Motor neuron (in vitro differentiated cells): Measurements from ENCODE around the gene EIF3F. TPM values are rescaled to one million over a fixed set of nuclear protein-coding genes. Genes with fewer than 3 reads are reported as not detected.

Experiments used
- ATAC-seq, 8 experiments: fragments of 200-7000 bp; cut with Tn5 transposase; replicated peaks in 6 of 8; 2 replicates each; pipeline ENCODE4 v1.8.0; 2021; ENCODE audit warnings: mild to moderate bottlenecking in 8 of 8, moderate library complexity in 8 of 8
- H3K27ac ChIP-seq, 2 donors: fragments of 250-450 bp; sonication (Bioruptor Pico); 2 replicates each; pipeline ENCODE4 v1.9.0; 2021; ENCODE audit warnings: antibody characterized with exemption in 2 of 2, mild to moderate bottlenecking in 2 of 2, moderate library complexity in 1 of 2
- H3K4me1 ChIP-seq, 2 donors: fragments of 250-450 bp; sonication (Bioruptor Pico); replicated peaks in 1 of 2; 2 replicates each; pipeline ENCODE4 v1.6.1; 2021; ENCODE audit warnings: antibody characterized with exemption in 2 of 2, mild to moderate bottlenecking in 2 of 2, moderate library complexity in 1 of 2
- H3K4me3 ChIP-seq, 5 donors: fragments of 250-450 bp; sonication (Bioruptor Pico); 2 replicates each; pipeline ENCODE4 v1.9.0; 2021; ENCODE audit warnings: antibody characterized with exemption in 5 of 5, mild to moderate bottlenecking in 5 of 5, moderate library complexity in 4 of 5
- WGBS, 10 experiments: fragments of 450-650 bp; shearing (Covaris generic); methylation state at CpG; one replicate each; pipeline ENCODE4 v1.0.0; 2022; 5-methylcytosine and 5-hydroxymethylcytosine counted together
- in situ Hi-C, 9 experiments: fragments of 400-800 bp; cut with MboI; loops; one replicate each; pipeline ENCODE4 v1.15.0; 2021; ENCODE audit warnings: low sequenced_read_pairs in 9 of 9, low pct_unique_long_range_greater_than_20kb in 2 of 9; ENCODE audit not compliant: unreplicated experiment in 9 of 9
- total RNA-seq, 8 experiments: library from RNA; unstranded; fragments of 300-600 nt; gene quantifications; 2 replicates each; pipeline versions ENCODE4 v1.2.3 to v1.2.4, GENCODE V29; 2022

EIF3F gene
- 100 to 1,000 TPM; 212 to 457 (median 285) TPM for total RNA-seq

GRCh38 chr11:7986768-7987559 lies at the start of gene EIF3F:
Gene EIF3F, plus strand, starts transcription at chr11:7987337. Its CDS starts 16 bp downstream, at chr11:7987353.
- peak within 1 kb of the TSS; percentile 82 to 95 for H3K27ac ChIP-seq
- in situ Hi-C loops: loop anchor here in 2 of 9 experiments (5.0 to 25.0 kb wide), 2 partner anchors 95 to 900 kb away; partner anchors contain the start of gene RBMXL2 (in 1 of the 2)
- peak within 1 kb of the TSS; percentile 72 to 99 (median 89) for H3K4me3 ChIP-seq
- WGBS, 10 experiments: 0 to 9% (median 1%) methylated on average over 7 to 15 of the region's 47 CpGs; no CpG with 5 or more reads in 1 of the 10 experiments
- ATAC-seq: peak; percentile 97 to 99 (median 99)
- peaks cover 10 to 11% of the 10 kb centered on the region in 2 donors for H3K4me1 ChIP-seq

GRCh38 chr11:7941146-7941545 lies 46.0 kb upstream of the EIF3F start:
- Histone ChIP-seq H3K4me1 (no peaks in the 10 kb centered on the region), H3K4me3 (no peak overlapping the region), H3K27ac (no peak overlapping the region)
- in situ Hi-C loops: no loop called here
- 6 to 86% (median 36%) methylated on average over 2 to 5 of the region's 5 CpGs for WGBS, 10 experiments
- ATAC-seq: no peak

GRCh38 chr11:7941608-7942007 lies 45.5 kb upstream of the EIF3F start, which contains the start of gene OR10A3:
Gene OR10A3, minus strand, starts transcription at chr11:7941708. Its CDS starts 2,188 bp downstream, at chr11:7939520.
- Histone ChIP-seq H3K27ac (no peak within 1 kb of the TSS), H3K4me1 (no peaks in the 10 kb centered on the region), H3K4me3 (no peak within 1 kb of the TSS)
- in situ Hi-C loops: no loop called here
- 21 to 100% (median 93%) methylated on average over 1 to 2 of the region's 2 CpGs; no CpG with 5 or more reads in 5 of the 10 experiments for WGBS, 10 experiments
- ATAC-seq: no peak

- in situ Hi-C loops: no loop called here
- ATAC-seq: no peak
- Histone ChIP-seq H3K4me1 (no peaks in the 10 kb centered on the region), H3K27ac (no peak overlapping the region), H3K4me3 (no peak overlapping the region)
- WGBS, 10 experiments: 5 to 78% (median 62%) methylated on average over 2 of the region's 2 CpGs
Observed at GRCh38 chr11:7944123-7944522, 43.0 kb upstream of the EIF3F start.

GRCh38 chr11:7949934-7950333 lies 37.2 kb upstream of the EIF3F start:
- no peak overlapping the region for H3K27ac ChIP-seq
- H3K4me3 ChIP-seq: no peak overlapping the region
- no peaks in the 10 kb centered on the region for H3K4me1 ChIP-seq
- in situ Hi-C loops: no loop called here
- 0 to 100% (median 73%) methylated on average over 1 of the region's 1 CpG for WGBS, 10 experiments
- no peak for ATAC-seq

DNA sequence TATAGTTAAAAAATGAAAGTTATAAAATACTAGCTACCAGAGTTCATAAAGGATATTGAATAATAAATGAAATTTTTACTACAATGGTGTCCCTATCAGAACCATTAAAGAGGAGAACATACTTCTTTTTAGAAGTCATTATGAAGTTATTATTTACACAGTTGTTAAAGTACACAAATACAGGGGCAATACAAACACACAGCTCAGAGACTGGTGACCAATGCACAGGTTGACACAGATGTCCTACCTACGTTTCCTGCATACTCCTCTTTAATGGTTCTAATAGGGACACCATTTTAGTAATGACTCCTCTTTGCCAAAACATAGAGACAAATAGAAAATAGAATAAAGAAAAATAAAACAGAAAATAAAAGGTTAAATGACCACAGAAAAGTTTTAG lies 31.9 kb upstream of the EIF3F start:
- no peak overlapping the region for H3K27ac ChIP-seq
- ATAC-seq: no peak
- H3K4me1 ChIP-seq: no peaks in the 10 kb centered on the region
- no peak overlapping the region for H3K4me3 ChIP-seq
- in situ Hi-C loops: no loop called here
- WGBS, 10 experiments: 8 to 100% (median 83%) methylated on average over 1 of the region's 1 CpG; no CpG with 5 or more reads in 1 of the 10 experiments

DNA sequence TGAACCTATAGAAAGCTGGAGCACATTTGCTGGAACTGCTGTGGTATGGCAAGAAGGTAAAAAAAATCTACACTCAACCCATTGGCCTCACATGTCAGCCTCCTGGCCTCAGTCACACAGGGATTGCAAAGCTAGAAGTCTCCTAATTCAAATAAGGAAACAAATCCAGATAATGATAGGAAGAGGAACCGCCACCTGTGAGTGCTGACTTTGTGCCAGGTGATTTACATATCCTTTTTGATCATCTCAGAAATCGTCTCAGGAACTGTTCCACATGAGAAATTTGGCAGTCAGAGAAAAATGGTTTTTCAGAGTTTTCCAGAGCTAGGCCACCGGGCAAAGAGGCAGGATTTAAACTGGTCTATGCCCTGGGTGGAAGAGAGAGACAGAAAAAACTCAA lies 22.9 kb upstream of the EIF3F start:
- in situ Hi-C loops: no loop called here
- no peak for ATAC-seq
- H3K4me1 ChIP-seq: no peaks in the 10 kb centered on the region
- no peak overlapping the region for H3K27ac ChIP-seq
- 29 to 84% (median 63%) methylated on average over 1 to 3 of the region's 3 CpGs; no CpG with 5 or more reads in 1 of the 10 experiments for WGBS, 10 experiments
- H3K4me3 ChIP-seq: no peak overlapping the region

- in situ Hi-C loops: no loop called here
- no peak overlapping the region for H3K4me3 ChIP-seq
- H3K27ac ChIP-seq: no peak overlapping the region
- H3K4me1 ChIP-seq: no peaks in the 10 kb centered on the region
- peak in 2 of 8 experiments; percentile 20 to 39 for ATAC-seq
Observed at GRCh38 chr11:7964873-7965272, 22.3 kb upstream of the EIF3F start.

DNA sequence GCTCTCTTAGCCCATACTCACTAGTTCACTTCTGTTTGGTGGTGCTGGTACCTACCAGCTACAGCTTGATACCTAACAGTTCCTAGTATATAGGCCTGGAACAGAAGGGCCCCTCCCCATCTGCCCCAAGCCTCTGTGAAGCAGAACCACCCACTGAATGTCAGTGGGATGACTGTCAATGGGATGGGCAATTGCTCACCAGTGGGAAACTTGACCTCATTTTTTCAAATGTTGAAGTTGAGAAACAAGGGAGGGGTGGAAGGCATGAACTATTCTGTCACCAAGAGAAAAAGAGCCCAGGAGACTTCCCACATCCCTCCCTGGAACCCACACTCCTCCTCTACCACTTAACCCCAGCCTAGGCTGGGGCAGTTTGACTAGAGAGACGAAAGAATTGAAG lies 21.8 kb upstream of the EIF3F start, which contains the start of gene NLRP10:
NLRP10 (minus strand) TSS at position 62 of the 400 bp plus-strand sequence. CDS start 1,952 bp downstream, outside the sequence.
- ATAC-seq: peak in 2 of 8 experiments; percentile 86 to 90
- in situ Hi-C loops: no loop called here
- H3K4me1 ChIP-seq: no peaks in the 10 kb centered on the region
- no peak within 1 kb of the TSS for H3K4me3 ChIP-seq
- WGBS, 10 experiments: 40 to 88% (median 55%) methylated on average over 1 of the region's 1 CpG; no CpG with 5 or more reads in 6 of the 10 experiments
- H3K27ac ChIP-seq: no peak within 1 kb of the TSS

GRCh38 chr11:7967097-7967496 lies 20.0 kb upstream of the EIF3F start:
- Histone ChIP-seq H3K4me1 (no peaks in the 10 kb centered on the region), H3K4me3 (no peak overlapping the region), H3K27ac (no peak overlapping the region)
- ATAC-seq: no peak
- in situ Hi-C loops: no loop called here
- 0 to 71% (median 43%) methylated on average over 1 of the region's 1 CpG; no CpG with 5 or more reads in 3 of the 10 experiments for WGBS, 10 experiments

DNA sequence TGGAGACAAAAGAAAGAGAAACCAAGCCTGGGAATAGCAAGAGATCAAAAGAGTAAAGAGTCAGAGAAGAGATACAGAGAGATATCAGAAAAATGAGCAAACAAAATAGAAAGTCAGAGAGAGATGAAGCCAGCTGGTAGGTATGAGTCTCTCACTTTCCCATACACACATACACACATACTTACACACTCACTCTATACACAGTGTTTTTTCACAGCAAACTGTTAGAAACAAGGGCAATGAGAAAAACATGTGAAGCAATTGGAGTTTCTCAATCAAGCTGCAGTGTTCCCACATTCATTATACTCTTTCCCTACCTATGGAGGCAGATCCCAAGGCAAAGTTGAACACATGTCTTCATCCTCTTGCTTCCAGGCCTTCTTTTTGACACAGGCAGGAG lies 19.3 kb upstream of the EIF3F start:
- Histone ChIP-seq H3K4me1 (no peaks in the 10 kb centered on the region), H3K27ac (no peak overlapping the region), H3K4me3 (no peak overlapping the region)
- ATAC-seq: no peak
- in situ Hi-C loops: no loop called here

DNA sequence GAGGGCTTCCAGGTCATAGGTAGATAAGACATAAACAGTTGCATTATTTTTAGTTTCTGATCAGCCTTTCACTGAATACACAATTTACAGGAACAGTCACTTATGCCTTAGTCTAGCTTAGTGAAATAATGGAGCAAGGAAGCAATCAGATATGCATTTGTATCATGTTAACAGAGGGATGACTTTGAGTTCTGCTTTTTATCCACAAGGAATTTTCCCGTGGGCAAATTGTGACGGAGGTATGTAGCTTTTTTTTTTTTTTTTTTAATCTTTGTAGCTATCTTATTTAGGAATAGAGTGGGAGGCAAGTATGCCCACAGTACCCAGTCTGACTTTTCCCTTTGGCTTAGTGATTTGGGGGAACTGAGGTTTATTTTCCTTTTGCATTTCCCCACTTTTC lies 18.5 kb upstream of the EIF3F start:
- Histone ChIP-seq H3K27ac (no peak overlapping the region), H3K4me1 (no peaks in the 10 kb centered on the region), H3K4me3 (no peak overlapping the region)
- WGBS, 10 experiments: 13 to 72% (median 55%) methylated on average over 1 to 2 of the region's 2 CpGs; no CpG with 5 or more reads in 1 of the 10 experiments
- in situ Hi-C loops: no loop called here
- ATAC-seq: no peak

- no peak for ATAC-seq
- H3K4me3 ChIP-seq: no peak overlapping the region
Observed at GRCh38 chr11:7969756-7970646, 17.1 kb upstream of the EIF3F start.

More at GRCh38 chr11:7969756-7970646, 17.1 kb upstream of the EIF3F start:
- 8 to 100% (median 43%) methylated on average over 1 to 2 of the region's 3 CpGs; no CpG with 5 or more reads in 1 of the 10 experiments for WGBS, 10 experiments
- H3K27ac ChIP-seq: no peak overlapping the region
- in situ Hi-C loops: loop anchor here in 1 of 9 experiments (10.0 kb wide), 1 partner anchor 75 kb away; no protein-coding TSS in a partner anchor
- H3K4me1 ChIP-seq: no peaks in the 10 kb centered on the region
